Measurements from ENCODE around the gene PDCD6IP.

Gene PDCD6IP

DNA sequence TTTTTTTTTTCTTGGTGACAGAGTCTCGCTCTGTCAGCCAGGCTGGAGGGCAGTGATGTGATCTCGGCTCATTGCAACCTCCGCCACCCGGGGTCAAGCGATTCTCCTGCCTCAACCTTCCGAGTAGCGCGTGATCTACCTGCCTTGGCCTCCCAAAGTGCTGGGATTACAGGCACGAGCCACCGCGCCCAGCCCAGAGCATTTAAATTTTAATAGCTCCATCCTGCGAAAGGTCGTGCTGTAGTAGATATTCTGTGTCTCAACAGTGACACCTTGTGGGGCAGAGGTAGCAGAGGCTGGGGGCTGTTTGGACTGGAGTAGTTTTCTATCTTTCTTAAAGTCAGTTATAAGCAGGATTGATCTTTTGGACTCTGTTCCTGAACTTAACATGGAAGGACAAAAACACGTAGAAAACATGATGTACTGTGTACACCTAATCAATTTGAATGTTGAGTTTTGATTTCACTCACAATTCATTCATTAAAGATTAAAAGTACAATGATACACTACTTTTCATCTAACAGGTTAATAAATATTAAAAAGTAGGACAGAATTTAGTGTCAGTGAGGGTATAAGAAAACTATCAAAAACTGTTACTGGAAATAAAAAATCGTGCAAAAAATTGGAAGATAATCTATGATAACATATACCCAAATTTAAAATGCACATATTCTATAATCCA is 11.0 kb upstream of the PDCD6IP start:
- TF ChIP-seq, protein P1, sequence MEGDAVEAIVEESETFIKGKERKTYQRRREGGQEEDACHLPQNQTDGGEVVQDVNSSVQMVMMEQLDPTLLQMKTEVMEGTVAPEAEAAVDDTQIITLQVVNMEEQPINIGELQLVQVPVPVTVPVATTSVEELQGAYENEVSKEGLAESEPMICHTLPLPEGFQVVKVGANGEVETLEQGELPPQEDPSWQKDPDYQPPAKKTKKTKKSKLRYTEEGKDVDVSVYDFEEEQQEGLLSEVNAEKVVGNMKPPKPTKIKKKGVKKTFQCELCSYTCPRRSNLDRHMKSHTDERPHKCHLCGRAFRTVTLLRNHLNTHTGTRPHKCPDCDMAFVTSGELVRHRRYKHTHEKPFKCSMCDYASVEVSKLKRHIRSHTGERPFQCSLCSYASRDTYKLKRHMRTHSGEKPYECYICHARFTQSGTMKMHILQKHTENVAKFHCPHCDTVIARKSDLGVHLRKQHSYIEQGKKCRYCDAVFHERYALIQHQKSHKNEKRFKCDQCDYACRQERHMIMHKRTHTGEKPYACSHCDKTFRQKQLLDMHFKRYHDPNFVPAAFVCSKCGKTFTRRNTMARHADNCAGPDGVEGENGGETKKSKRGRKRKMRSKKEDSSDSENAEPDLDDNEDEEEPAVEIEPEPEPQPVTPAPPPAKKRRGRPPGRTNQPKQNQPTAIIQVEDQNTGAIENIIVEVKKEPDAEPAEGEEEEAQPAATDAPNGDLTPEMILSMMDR (IDR thresholded peaks at IDR 0.05; ENCODE audit: low read depth, low read length): peak; percentile 68
- H3K4me3 ChIP-seq (ENCODE audit: low read depth, low read length): peak overlapping the region; percentile 25; the same call in 1 of the 2 replicates

DNA sequence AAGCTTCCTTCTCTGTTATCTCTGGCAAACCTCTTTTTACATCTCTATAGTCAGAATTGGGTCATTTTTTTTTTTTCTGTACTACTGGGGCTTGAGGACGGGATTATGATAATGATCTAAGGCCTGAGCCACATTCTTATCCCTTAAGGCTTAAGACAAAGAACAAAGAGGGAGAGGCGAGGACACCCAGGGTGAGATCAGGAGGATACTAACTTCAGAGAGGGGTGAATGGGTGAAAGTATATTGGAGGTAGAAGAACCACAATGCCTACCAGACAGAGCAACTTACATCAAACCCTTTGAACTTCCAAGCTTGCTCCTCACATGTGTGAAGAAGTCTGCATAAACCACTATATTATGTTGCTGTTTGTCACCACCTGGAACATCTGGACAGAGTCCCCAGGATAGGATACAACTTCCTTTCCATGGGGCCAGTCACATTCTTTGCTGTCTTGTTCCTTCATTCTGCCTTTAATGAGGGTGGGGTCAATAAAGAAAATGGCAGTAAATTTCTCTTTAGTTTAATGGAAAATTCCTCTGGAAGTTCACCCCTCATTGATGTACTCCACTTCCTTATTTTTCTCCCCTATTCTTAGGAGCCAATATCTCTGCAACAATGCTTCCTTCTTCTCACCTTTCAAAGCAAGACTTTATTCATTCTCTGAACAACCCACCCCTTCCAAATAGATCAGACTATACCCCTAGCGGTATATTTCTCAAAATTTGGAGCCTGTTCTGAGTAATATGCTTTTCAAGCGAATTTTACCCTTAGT is 9.1 kb upstream of the PDCD6IP start:
- TF ChIP-seq, protein P1 (IDR thresholded peaks at IDR 0.05; ENCODE audit: low read depth, low read length): no peak
- no peak overlapping the region for H3K4me3 ChIP-seq (ENCODE audit: low read depth, low read length)

DNA sequence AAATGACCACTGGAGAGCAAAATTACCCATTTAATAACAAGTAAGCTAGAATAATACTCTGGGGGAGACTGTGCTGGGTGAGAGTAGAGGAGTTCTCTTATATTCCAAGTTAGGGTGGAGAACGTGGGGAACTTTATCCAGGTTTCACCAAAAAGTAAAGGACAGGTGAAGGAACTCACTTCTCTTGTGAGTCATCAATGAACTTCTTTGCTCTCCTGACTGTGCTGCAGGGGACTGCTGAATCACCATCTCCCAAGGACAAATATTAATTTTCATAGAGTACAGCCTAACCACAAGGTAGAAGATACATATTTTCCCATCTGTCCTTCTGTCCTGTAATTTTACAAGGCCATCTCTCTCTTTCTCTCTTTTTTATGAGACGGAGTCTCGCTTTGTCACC is 8.3 kb upstream of the PDCD6IP start:
- no peak overlapping the region for H3K4me3 ChIP-seq (ENCODE audit: low read depth, low read length)
- TF ChIP-seq, protein P1 (IDR thresholded peaks at IDR 0.05; ENCODE audit: low read depth, low read length): no peak

DNA sequence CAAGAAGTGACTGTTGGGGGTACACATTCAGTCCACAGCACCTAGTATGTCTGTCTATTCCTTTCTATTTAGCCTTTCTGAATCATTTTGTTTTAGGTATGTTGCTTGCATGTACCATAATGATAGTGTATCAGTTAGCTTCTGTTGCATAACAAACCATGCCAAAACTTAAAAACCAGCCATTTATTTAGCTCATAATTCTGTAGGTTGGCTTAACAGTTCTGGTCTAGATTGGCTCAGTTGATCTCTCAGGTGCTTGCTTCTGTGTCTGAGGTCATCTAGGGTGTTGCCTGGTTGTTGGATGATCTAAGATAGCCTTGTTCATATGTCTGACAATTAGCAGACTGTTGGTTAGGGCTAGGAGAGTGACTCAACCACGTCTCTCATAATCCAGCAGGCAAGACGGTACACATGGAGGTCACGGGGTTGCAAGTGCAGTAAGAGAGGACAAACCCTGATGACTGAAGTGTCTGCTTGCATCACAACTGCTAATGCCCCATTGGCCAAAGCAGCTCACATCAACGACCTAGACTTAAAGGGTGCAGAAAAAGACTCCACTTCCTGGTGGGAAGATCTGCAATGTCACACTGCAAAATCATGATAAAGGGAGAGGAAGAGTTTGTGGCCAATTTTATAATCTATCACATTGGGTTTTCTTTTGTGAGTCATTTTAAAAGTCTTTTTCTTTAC is 6.8 kb upstream of the PDCD6IP start:
- no peak overlapping the region for H3K4me3 ChIP-seq (ENCODE audit: low read depth, low read length)
- TF ChIP-seq, protein P1 (IDR thresholded peaks at IDR 0.05; ENCODE audit: low read depth, low read length): no peak

DNA sequence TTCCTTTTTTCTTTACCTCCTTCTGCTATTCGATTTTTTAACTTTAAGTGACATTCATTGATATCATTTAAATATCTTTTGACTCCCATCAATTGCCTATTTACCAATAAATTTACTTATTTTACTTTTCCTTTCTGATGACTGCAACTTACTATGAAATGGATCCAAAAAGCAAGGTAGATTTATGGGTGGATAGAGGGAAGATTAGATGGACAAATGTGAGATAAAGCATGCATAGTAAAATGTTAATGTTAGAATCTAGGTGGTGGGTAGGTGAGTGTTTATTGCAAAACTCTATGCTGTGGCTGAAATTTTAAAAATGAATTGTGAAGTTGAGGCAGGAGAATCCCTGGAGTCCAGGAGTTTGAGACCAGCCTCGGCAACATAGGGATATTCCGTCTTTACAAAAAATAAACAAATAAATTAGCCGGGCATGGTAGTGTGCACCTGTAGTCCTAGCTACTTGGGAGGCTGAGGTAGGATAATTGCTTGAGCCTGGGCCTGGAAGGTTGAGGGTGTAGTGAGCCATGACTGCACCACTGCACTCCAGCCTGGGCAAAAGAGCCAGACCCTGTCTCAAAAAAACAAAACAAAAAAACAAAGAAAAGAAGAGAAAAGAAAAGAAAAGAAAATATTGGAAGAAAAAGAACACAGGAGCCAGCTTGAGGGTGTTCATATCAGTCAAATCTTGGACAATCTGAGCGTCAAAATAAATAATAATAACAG is 6.1 kb upstream of the PDCD6IP start:
- TF ChIP-seq, protein P1 (IDR thresholded peaks at IDR 0.05; ENCODE audit: low read depth, low read length): no peak
- H3K4me3 ChIP-seq (ENCODE audit: low read depth, low read length): no peak overlapping the region

DNA sequence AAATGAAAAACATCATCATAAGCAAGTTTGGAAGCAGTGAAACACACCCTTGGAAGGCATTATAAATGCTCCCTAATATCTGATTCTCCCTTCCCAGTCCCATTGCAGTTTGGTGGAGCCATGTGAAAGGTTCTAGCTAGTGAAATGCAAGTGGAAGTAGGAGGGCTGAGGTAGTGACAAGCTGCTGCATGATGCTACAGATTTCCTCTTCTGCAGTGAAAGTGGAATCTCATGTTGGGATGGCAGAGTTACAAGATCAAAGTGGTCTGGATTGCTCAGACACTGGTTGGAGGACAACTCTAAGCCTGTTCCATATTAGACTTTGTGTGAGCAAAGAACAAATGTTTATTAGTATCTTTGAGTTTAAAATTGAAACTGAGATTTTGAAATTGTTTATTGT is 3.3 kb upstream of the PDCD6IP start:
- no peak overlapping the region for H3K4me3 ChIP-seq (ENCODE audit: low read depth, low read length)
- TF ChIP-seq, protein P1 (IDR thresholded peaks at IDR 0.05; ENCODE audit: low read depth, low read length): no peak
